HEK293T (cell line): ENCODE data around the gene CREB3L1.
"Not testable (repeated sequence)": the region's sequence is repeated elsewhere in the genome, so short reads cannot be mapped to it uniquely, and the experiment has no call there.

Experiments
- CTCF ChIA-PET: fragments of 350-600 bp; formaldehyde crosslinking; extraction: SDS; loops from one replicate; lab custom pipeline; 2021; ENCODE audit warnings: antibody characterized with exemption, inconsistent platforms; lab: Yijun Ruan, JAX
- POLR2A ChIA-PET: fragments of 350-600 bp; formaldehyde crosslinking; extraction: SDS; loops from one replicate; lab custom pipeline; 2020; ENCODE audit warnings: antibody characterized with exemption, inconsistent platforms; lab: Yijun Ruan, JAX
- DNase-seq: peaks from one replicate; pipeline ENCODE4 v3.0.0; 2012; ENCODE audit warnings: mixed read lengths; ENCODE audit errors: extremely low spot score
- ARNT ChIP-seq: fragments of 450-650 bp; IDR thresholded peaks from 2 replicates; pipeline ENCODE4 v1.6.1; 2017; ENCODE audit warnings: mild to moderate bottlenecking
- BHLHE40 ChIP-seq: fragments of 450-650 bp; IDR thresholded peaks from 2 replicates; pipeline ENCODE4 v1.6.1; 2016; ENCODE audit warnings: mild to moderate bottlenecking, moderate library complexity, borderline replicate concordance
- CTBP1 ChIP-seq: fragments of 450-650 bp; IDR thresholded peaks from 2 replicates; pipeline ENCODE4 v1.6.1; 2016; ENCODE audit warnings: borderline replicate concordance
- ELF4 ChIP-seq: fragments of 450-650 bp; IDR thresholded peaks from 2 replicates; pipeline ENCODE4 v1.6.1; 2017; ENCODE audit warnings: antibody characterized with exemption
- FOXA1 ChIP-seq: fragments of 450-650 bp; IDR thresholded peaks from 2 replicates; pipeline ENCODE4 v1.6.1; 2016; ENCODE audit warnings: mild to moderate bottlenecking
- FOXK2 ChIP-seq: fragments of 450-650 bp; IDR thresholded peaks from 2 replicates; pipeline ENCODE4 v1.6.1; 2016; ENCODE audit warnings: mild to moderate bottlenecking
- FOXM1 ChIP-seq: fragments of 450-650 bp; IDR thresholded peaks from 2 replicates; pipeline ENCODE4 v1.6.1; 2017; ENCODE audit warnings: mild to moderate bottlenecking, borderline replicate concordance
- HDGF ChIP-seq: fragments of 450-650 bp; IDR thresholded peaks from 2 replicates; pipeline ENCODE4 v1.6.1; 2017; ENCODE audit warnings: antibody characterized with exemption, borderline replicate concordance
- L3MBTL2 ChIP-seq: fragments of 450-650 bp; conservative IDR thresholded peaks from 2 replicates; pipeline ENCODE4 v1.6.1; 2016; ENCODE audit warnings: mild to moderate bottlenecking
- LEF1 ChIP-seq: fragments of 450-650 bp; IDR thresholded peaks from 2 replicates; pipeline ENCODE4 v1.6.1; 2017; ENCODE audit warnings: mild to moderate bottlenecking, borderline replicate concordance
- NFRKB ChIP-seq: fragments of 450-650 bp; IDR thresholded peaks from 2 replicates; pipeline ENCODE4 v1.6.1; 2016; ENCODE audit warnings: mild to moderate bottlenecking, moderate library complexity
- SP1 ChIP-seq: fragments of 450-650 bp; IDR thresholded peaks from 2 replicates; pipeline ENCODE4 v1.6.1; 2017
- SUZ12 ChIP-seq: fragments of 450-650 bp; IDR thresholded peaks from 2 replicates; pipeline ENCODE4 v1.6.1; 2016; ENCODE audit warnings: mild to moderate bottlenecking
- TARDBP ChIP-seq: fragments of 450-650 bp; IDR thresholded peaks from 2 replicates; pipeline ENCODE4 v1.6.1; 2016
- ZNF384 ChIP-seq: fragments of 450-650 bp; IDR thresholded peaks from 2 replicates; pipeline ENCODE4 v1.6.1; 2016
- TF ChIP-seq, protein P1 (sequence below): fragments of 450-650 bp; IDR thresholded peaks from 2 replicates; pipeline ENCODE4 v1.6.1; 2016

Gene CREB3L1

DNA sequence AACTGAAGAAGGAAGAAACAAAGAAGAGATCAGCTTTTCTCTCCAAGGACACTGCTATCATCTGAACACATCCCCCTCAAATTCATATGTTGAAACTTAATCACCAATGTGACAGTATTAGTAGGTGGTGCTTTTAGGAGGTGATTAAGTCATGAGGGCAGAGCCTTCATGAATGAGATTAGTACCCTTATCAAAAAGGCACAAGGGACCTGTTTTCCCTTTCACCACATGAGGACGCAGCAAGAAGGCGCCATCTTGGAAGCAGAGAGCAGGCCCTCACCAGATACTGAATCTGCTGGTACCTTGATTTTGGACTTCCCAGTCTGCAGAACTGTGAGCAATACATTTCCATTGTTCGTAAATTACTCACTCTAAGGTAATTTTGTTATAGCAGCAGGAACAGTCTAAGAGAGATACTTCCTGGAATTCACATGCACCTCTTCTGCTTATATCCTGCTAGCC, 20.9 kb upstream of the CREB3L1 start:
- DNase-seq = no peak
- no peak for TF ChIP-seq ELF4
- TF ChIP-seq TARDBP = no peak
- TF ChIP-seq FOXK2 = no peak
- no peak for TF ChIP-seq SP1
- no peak for TF ChIP-seq FOXA1
- no peak for TF ChIP-seq SUZ12
- no peak for TF ChIP-seq ZNF384
- CTCF ChIA-PET = no interaction called here
- POLR2A ChIA-PET = interaction anchor here (2.6 kb wide), 1 partner anchor 13 kb away, joined by 9 read pairs; no protein-coding TSS in a partner anchor

DNA sequence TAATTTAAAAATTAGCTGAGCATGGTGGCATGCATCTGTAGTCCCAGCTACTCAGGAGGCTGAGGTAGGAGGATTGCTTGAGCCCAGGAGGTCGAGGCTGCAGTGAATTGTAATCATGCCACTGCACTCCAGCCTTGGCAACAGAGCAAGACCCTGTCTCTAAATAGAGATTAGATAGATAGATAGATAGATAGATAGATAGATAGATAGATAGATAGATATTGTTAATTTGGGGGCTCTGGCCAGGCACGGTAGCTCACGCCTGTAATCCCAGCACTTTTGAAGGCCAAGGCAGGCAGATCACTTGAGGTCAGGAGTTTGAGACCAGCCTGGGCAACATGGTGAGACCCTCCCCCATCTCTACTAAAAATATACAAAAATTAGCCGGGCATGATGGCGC, 18.1 kb upstream of the CREB3L1 start:
- ChIA-PET CTCF (interaction anchor here (0.6 kb wide), 1 partner anchor 20 kb away, joined by 3 read pairs; no protein-coding TSS in a partner anchor), POLR2A (interaction anchor here (1.2 to 1.4 kb wide), 2 partner anchors 16 to 36 kb away, joined by 3 to 7 read pairs; no protein-coding TSS in a partner anchor)
- not testable (repeated sequence) for DNase-seq

DNA sequence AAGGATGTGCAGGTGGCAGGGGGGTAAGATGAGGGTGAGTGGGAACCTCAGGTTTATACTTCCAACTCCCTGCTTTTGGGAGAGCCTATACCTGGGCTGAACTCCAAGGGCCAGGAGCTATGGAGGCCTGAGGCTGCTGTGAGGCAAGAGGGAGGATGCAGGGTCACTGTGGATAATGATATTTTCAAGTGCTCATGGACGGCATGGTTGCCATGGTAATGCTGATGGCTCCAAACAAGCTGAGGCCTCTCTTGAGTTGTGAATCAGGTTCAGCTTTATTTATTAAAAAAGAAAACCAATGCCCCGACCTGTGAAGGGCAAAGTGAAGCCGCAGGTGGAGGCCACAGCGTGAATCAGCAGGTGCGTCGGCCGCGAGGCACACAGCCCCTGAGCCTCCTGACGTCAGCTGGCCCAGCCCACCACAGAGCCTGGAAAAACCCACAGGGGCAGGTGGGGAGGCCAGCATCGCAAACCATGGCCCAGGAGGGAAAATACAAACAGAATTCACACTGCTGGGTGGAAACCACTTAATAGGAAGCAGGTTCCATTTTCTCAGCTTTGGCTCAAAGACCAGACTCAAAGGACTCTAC, 17.4 kb upstream of the CREB3L1 start:
- ChIA-PET POLR2A (interaction anchor here (1.2 to 1.4 kb wide), 2 partner anchors 17 to 36 kb away, joined by 3 to 7 read pairs; no protein-coding TSS in a partner anchor), CTCF (interaction anchor here (0.6 kb wide), 1 partner anchor 21 kb away, joined by 3 read pairs; no protein-coding TSS in a partner anchor)
- DNase-seq = no peak
- no peak for TF ChIP-seq FOXA1
- no peak for TF ChIP-seq ZNF384
- no peak for TF ChIP-seq FOXM1
- TF ChIP-seq LEF1 = no peak
- TF ChIP-seq SP1 = no peak
- TF ChIP-seq, protein P1, sequence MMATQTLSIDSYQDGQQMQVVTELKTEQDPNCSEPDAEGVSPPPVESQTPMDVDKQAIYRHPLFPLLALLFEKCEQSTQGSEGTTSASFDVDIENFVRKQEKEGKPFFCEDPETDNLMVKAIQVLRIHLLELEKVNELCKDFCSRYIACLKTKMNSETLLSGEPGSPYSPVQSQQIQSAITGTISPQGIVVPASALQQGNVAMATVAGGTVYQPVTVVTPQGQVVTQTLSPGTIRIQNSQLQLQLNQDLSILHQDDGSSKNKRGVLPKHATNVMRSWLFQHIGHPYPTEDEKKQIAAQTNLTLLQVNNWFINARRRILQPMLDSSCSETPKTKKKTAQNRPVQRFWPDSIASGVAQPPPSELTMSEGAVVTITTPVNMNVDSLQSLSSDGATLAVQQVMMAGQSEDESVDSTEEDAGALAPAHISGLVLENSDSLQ = no peak
- TF ChIP-seq ARNT = no peak
- no peak for TF ChIP-seq L3MBTL2
- no peak for TF ChIP-seq NFRKB

DNA sequence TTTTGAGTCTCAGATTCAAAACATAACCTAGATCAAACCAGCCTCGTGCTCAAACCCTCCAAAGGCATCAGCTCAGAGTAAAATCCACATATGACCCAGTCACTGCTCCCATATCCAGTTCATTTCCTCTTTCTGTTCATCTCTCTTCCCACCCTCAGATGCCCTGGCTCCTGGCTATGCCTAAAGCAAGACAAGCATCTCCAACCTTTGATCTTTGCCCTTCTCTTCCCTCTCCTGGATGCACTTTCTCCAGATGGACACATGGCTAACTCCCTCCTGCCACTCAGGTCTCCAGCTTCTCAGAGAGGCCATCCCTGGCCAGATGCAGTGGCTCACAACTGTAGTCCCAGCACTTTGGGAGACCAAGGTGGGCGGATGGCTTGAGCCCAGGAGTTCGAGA, 14.3 kb upstream of the CREB3L1 start:
- no peak for DNase-seq
- TF ChIP-seq FOXM1 = no peak
- no peak for TF ChIP-seq TARDBP
- TF ChIP-seq CTBP1 = no peak
- ChIA-PET CTCF (interaction anchor here (0.9 kb wide), 1 partner anchor 46 kb away, joined by 4 read pairs; no protein-coding TSS in a partner anchor), POLR2A (no interaction called here)

DNA sequence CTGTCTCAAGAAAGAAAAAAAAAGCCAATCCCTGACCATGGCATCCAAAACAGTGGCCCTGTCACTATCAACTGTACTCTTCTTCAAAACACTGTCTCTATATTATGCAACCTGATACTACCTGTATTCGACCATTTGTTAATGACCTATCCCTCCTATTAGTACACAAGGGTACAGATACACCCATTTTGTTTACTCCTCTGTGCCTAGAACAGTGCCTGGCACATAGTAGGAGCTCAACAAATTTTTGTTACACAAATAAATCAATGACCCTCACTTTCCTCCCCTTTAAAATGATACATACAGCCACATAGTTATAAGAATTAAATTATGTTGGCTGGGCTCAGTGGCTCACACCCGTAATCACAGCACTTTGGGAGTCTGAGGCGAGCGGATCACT, 13.4 kb upstream of the CREB3L1 start:
- ChIA-PET CTCF (no interaction called here), POLR2A (no interaction called here)
- DNase-seq = no peak
- TF ChIP-seq FOXM1 (no peak), ZNF384 (no peak), SUZ12 (no peak), BHLHE40 (no peak), ARNT (no peak), L3MBTL2 (no peak), TARDBP (no peak), CTBP1 (no peak), LEF1 (no peak), ELF4 (no peak), FOXA1 (no peak), HDGF (no peak), NFRKB (no peak), SP1 (no peak), FOXK2 (no peak)
- TF ChIP-seq, protein P1 = no peak

DNA sequence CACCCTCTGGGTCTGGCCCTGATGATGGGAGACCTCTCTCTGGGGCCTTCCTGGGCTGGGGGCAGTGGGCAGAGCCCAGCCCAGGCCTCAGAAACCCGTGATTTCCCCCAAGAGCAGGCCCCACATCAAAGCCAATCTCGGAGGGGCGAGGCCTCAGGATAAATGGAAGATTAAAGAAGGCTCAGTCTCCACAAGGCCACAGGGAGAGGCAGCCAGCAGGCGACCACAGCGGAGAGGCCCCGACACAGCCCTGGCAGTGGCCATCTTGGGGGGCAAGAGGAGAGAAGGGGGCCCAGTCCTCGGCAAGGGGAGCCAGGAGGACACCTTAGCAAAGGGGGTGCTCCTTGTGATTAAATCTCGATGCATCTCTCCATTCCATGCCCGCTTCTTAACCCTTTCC, 12.5 kb upstream of the CREB3L1 start:
- DNase-seq = no peak
- ChIA-PET POLR2A (no interaction called here), CTCF (interaction anchor here (0.6 kb wide), 1 partner anchor 31 kb away, joined by 3 read pairs; no protein-coding TSS in a partner anchor)
- TF ChIP-seq FOXM1 = no peak
- TF ChIP-seq TARDBP = no peak
- TF ChIP-seq FOXK2 = no peak

DNA sequence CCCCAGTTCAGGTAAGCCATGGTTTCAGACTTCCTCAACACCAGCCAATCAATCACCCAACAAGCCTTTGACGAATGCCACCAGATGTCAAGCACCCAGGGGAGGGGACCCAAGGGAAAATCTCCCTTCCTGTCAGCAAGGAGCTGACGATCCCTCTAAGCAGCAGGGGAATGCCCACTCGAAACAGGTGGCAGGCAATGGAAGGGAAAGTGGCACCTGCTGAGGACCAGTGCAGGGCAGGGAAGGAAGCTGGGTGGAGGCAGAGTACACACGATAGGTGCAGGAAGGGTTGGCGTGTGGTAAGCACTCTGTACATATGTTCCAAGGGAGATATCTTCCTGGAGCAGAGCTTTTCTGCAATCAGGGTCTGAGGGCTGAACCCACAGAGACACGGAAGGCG, 11.7 kb upstream of the CREB3L1 start:
- POLR2A ChIA-PET = interaction anchor here (0.8 kb wide), 1 partner anchor 22 kb away, joined by 4 read pairs; no protein-coding TSS in a partner anchor
- TF ChIP-seq SP1 (no peak), TARDBP (no peak), BHLHE40 (no peak), LEF1 (no peak), HDGF (no peak), ZNF384 (no peak), ARNT (no peak), SUZ12 (no peak), FOXM1 (no peak), FOXK2 (no peak), FOXA1 (no peak), CTBP1 (no peak), ELF4 (no peak), L3MBTL2 (no peak), NFRKB (no peak)
- TF ChIP-seq, protein P1 = no peak
- CTCF ChIA-PET = interaction anchor here (1.1 kb wide), 1 partner anchor 28 kb away, joined by 4 read pairs; no protein-coding TSS in a partner anchor
- DNase-seq = no peak
